T-cell (primary cell): ENCODE data around the gene CEP68. TPM values are rescaled to one million over a fixed set of nuclear protein-coding genes. Genes with fewer than 3 reads are reported as not detected.

Experiments
- ATAC-seq, 4 experiments: fragments of 200-7000 bp in 3 of 4; fragments of 150-1000 bp in 1 of 4; cut with Tn5 transposase; replicated peaks in 1 of 4; 1 replicate in 3 of 4; 2 replicates in 1 of 4; pipeline ENCODE4 v1.10.0; 2021; ENCODE audit warnings: moderate library complexity in 3 of 4, mild to moderate bottlenecking in 2 of 4, moderate number of reproducible peaks in 1 of 4
- CTCF ChIA-PET, 2 donors: fragments of 300-600 bp; sonication (Branson Sonifier 250); formaldehyde crosslinking; loops; one replicate each; lab custom pipeline; 2022; ENCODE audit warnings: antibody characterized with exemption in 2 of 2; lab: Charles Lee
- POLR2A ChIA-PET, 2 donors: fragments of 300-600 bp; sonication (Branson Sonifier 250); formaldehyde crosslinking; loops; one replicate each; lab custom pipeline; 2022; ENCODE audit warnings: antibody characterized with exemption in 2 of 2; lab: Charles Lee
- DNase-seq, 35 experiments: peaks; one replicate each; pipeline versions ENCODE4 v3.0.0 to v3.0.0-alpha.2; 2013 to 2023
- H3K27ac ChIP-seq: one replicate; pipeline ENCODE4 v1.5.1; 2013; ENCODE audit warnings: low read length
- H3K27me3 ChIP-seq, 2 experiments: replicated peaks in 1 of 2; 1 replicate in 1 of 2; 2 replicates in 1 of 2; pipeline versions ENCODE4 v1.6.1 to v1.7.0; 2013; ENCODE audit warnings: low read length in 1 of 2, mixed read lengths in 1 of 2; ENCODE audit not compliant: control insufficient read depth in 2 of 2, insufficient read depth in 2 of 2; ENCODE audit errors: extremely low read depth in 1 of 2
- H3K36me3 ChIP-seq, 2 donors: 1 replicate in 1 of 2; 2 replicates in 1 of 2; pipeline versions ENCODE4 v1.6.1 to v1.7.0; 2013; ENCODE audit warnings: low read length in 1 of 2; ENCODE audit not compliant: control insufficient read depth in 2 of 2, insufficient read depth in 1 of 2; ENCODE audit errors: extremely low read depth in 1 of 2
- H3K4me1 ChIP-seq, 2 experiments: 1 replicate in 1 of 2; 2 replicates in 1 of 2; pipeline versions ENCODE4 v1.6.1 to v1.7.0; 2013; ENCODE audit warnings: low read length in 2 of 2, mixed read lengths in 1 of 2; ENCODE audit not compliant: insufficient read depth in 2 of 2, control insufficient read depth in 1 of 2; ENCODE audit errors: extremely low read depth in 1 of 2
- H3K4me3 ChIP-seq, 2 donors: 1 replicate in 1 of 2; 2 replicates in 1 of 2; pipeline versions ENCODE4 v1.5.1 to v1.7.0; 2013; ENCODE audit warnings: mild to moderate bottlenecking in 2 of 2, low read length in 1 of 2, moderate library complexity in 1 of 2; ENCODE audit not compliant: control insufficient read depth in 1 of 2; ENCODE audit errors: extremely low read depth in 1 of 2
- H3K9me3 ChIP-seq: 2 replicates; pipeline ENCODE4 v1.7.0; 2013
- H3K27ac Mint-ChIP-seq, 2 donors: one replicate each; pipeline ENCODE4 v1.8.0; 2020 to 2021; ENCODE audit warnings: mild to moderate bottlenecking in 2 of 2, mixed read lengths in 2 of 2
- H3K27me3 Mint-ChIP-seq, 2 donors: one replicate each; pipeline ENCODE4 v1.8.0; 2021 to 2022; ENCODE audit warnings: mixed read lengths in 2 of 2
- H3K36me3 Mint-ChIP-seq: one replicate; pipeline ENCODE4 v1.8.0; 2021; ENCODE audit warnings: mixed read lengths
- H3K4me1 Mint-ChIP-seq, 3 donors: one replicate each; pipeline ENCODE4 v1.8.0; 2020 to 2022; ENCODE audit warnings: mixed read lengths in 3 of 3, mild to moderate bottlenecking in 1 of 3
- H3K4me3 Mint-ChIP-seq, 3 donors: one replicate each; pipeline ENCODE4 v1.8.0; 2020 to 2022; ENCODE audit warnings: mild to moderate bottlenecking in 3 of 3, mixed read lengths in 3 of 3, moderate library complexity in 3 of 3
- H3K9me3 Mint-ChIP-seq, 3 donors: one replicate each; pipeline ENCODE4 v1.8.0; 2020 to 2022; ENCODE audit warnings: mixed read lengths in 3 of 3
- WGBS: methylation state at CpG from one replicate; pipeline ENCODE4 v1.1.5; 2013; ENCODE audit warnings: missing lambda C conversion rate; ENCODE audit not compliant: insufficient coverage; 5-methylcytosine and 5-hydroxymethylcytosine counted together
- total RNA-seq, 35 experiments: library from RNA in 6 of 35; stranded (reverse) in 6 of 35; fragments of 120-200 nt in 1 of 35; gene quantifications; one replicate each; pipeline versions ENCODE4 v1.2.1 to v1.2.4 and lab custom pipeline; 2013 to 2026

Gene CEP68
- total RNA-seq, 5 donors from 2014 or later (not counting 1 experiment from before 2014, with no cell fraction given), result 24.1 to 41.4 (median 37.4) TPM

DNA sequence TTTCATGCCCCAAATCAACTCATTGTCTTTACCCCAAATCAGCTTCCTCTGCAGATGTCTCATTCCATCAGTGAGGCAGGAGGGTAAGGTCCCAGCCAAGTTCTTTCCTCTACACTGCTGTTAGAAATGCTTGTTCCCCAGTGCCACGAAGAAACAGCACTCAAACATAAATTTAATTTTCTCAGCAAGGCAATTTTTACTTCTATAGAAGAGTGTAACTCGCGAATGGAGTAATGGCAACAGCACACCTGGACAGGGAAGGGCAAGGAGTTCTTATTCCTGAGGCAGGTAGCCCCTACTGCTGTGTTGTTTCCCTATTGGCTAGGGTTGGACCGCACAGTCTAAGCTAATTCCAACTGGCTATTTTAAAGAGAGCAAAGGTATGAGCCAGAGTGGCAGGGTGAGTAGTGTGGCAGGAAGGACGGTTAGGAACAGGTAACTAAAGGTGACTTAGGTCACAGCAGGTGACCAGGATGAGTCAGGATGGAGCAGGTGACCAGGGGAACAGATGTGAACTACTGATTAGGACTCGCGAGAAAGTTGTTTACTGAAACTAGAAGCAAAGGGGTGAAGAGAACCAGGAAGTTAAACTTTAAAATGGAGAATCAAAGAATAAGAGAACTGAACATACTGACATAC, 12.0 kb upstream of the CEP68 start:
- Mint-ChIP-seq H3K4me3 (no peak overlapping the region), H3K36me3 (peaks cover 39% of the 10 kb centered on the region), H3K4me1 (peaks cover 7 to 13% (median 10%) of the 10 kb centered on the region in 3 donors), H3K27ac (peak overlapping the region in 1 of 2 donors; percentile 13), H3K9me3 (peaks cover 9 to 21% (median 10%) of the 10 kb centered on the region in 3 donors), H3K27me3 (no peaks in the 10 kb centered on the region)
- ChIA-PET POLR2A (interaction anchor here in 1 of 2 donors (0.6 kb wide), 1 partner anchor 65 kb away, joined by 4 read pairs; no protein-coding TSS in a partner anchor), CTCF (interaction anchor here in 1 of 2 donors (0.8 to 1.2 kb wide), 2 partner anchors 12 to 27 kb away, joined by 3 to 6 read pairs; no protein-coding TSS in a partner anchor)
- Histone ChIP-seq H3K36me3 (peaks cover 0 to 8% of the 10 kb centered on the region in 2 donors), H3K4me3 (no peak overlapping the region), H3K9me3 (no peaks in the 10 kb centered on the region), H3K4me1 (peaks cover 3 to 5% of the 10 kb centered on the region in 2 experiments), H3K27me3 (no peaks in the 10 kb centered on the region), H3K27ac (no peak overlapping the region)
- no peak for ATAC-seq
- WGBS, result 93% methylated on average over 4 of the region's 7 CpGs
- DNase-seq, result no peak

DNA sequence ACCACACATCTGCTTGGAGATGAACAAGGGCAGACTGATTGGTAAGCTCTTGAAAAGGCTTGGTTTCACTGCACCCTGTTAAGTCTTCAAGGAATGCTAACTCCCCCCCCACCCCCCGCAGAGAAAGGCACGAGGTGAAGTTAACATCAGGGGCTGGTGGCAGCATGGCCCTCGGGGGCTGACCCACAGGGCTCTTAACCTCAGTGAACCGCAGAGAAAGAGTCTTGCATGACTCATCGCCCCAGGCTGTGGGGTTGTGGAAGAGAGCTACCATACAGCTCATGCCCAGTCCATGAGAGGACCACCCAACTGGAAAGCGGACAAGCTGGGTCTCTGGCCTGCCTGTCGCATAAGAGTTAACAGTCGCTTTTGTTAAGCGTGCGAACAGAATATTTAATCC, 10.6 kb upstream of the CEP68 start:
- CTCF ChIA-PET, result interaction anchor here in 1 of 2 donors (1.3 kb wide), 1 partner anchor 10 kb away, joined by 5 read pairs; the partner anchor contains the start of gene CEP68
- ATAC-seq, result no peak

DNA sequence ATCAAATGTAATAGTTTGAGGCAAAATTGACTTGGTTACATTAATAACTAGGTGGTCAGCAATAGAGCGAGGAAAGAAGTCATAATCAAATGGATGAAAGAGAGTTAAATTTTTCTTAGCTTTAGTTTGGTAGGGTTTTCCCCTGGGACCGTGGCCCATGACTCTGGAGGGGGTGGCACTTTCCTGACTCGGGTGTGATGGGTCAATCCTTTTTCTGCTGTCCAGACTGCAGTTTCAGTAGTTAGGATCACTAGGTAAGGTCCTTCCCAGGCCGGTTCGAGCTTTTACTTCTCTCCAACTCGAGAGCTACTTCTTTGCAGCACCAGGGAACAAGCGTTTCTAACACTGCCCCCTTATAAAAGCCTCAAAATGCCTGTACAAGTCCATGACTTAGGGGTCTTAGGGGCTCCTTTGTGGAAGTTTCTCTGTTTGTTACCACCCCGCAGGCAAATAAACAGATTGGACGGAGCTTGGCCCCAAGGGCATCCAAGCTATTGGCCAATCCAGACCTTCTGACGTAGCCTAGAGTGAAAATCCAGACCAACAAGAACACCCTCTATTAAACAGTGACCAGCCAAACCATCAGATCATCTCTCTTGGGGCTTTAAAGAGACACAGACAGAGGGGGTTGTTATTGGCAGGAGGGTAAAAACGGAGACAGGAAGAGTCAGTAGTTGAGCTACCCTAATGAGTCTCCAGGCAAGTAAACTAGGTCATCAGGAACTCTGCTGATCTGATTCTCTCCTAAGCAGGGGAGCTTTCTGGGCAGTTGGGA, 9.4 kb upstream of the CEP68 start:
- ChIA-PET CTCF (interaction anchor here in 1 of 2 donors (0.6 to 1.6 kb wide), 3 partner anchors 9 to 719 kb away, joined by 3 to 5 read pairs (median 3); partner anchors contain the start of gene CEP68), POLR2A (no interaction called here)
- H3K36me3 ChIP-seq, result peaks cover 0 to 8% of the 10 kb centered on the region in 2 donors
- no peak for ATAC-seq
- no peak for DNase-seq
- no peak overlapping the region for H3K4me3 ChIP-seq
- Mint-ChIP-seq H3K9me3 (peaks cover 9 to 21% (median 10%) of the 10 kb centered on the region in 3 donors), H3K4me3 (no peak overlapping the region), H3K27me3 (no peaks in the 10 kb centered on the region), H3K27ac (no peak overlapping the region), H3K36me3 (peaks cover 40% of the 10 kb centered on the region), H3K4me1 (peaks cover 0 to 5% (median 0%) of the 10 kb centered on the region in 3 donors)
- WGBS, result 93% methylated on average over 8 of the region's 11 CpGs
- H3K9me3 ChIP-seq, result no peaks in the 10 kb centered on the region
- no peaks in the 10 kb centered on the region for H3K4me1 ChIP-seq
- H3K27ac ChIP-seq, result no peak overlapping the region
- no peaks in the 10 kb centered on the region for H3K27me3 ChIP-seq

More for the DNA sequence above, 10.6 kb upstream of the CEP68 start:
- no peaks in the 10 kb centered on the region for H3K9me3 ChIP-seq
- H3K27ac ChIP-seq, result no peak overlapping the region
- no peak overlapping the region for H3K4me3 ChIP-seq
- H3K4me3 Mint-ChIP-seq, result no peak overlapping the region
- POLR2A ChIA-PET, result no interaction called here
- 95% methylated on average over 3 of the region's 10 CpGs for WGBS
- H3K36me3 ChIP-seq, result peaks cover 0 to 8% of the 10 kb centered on the region in 2 donors
- peaks cover under 1 to 1% (median 1%) of the 10 kb centered on the region in 3 donors for H3K4me1 Mint-ChIP-seq
- no peak for DNase-seq
- H3K27me3 Mint-ChIP-seq, result no peaks in the 10 kb centered on the region
- H3K27ac Mint-ChIP-seq, result no peak overlapping the region
- H3K4me1 ChIP-seq, result peaks cover 0 to under 1% of the 10 kb centered on the region in 2 experiments
- H3K9me3 Mint-ChIP-seq, result peaks cover 9 to 21% (median 10%) of the 10 kb centered on the region in 3 donors
- H3K36me3 Mint-ChIP-seq, result peaks cover 39% of the 10 kb centered on the region
- no peaks in the 10 kb centered on the region for H3K27me3 ChIP-seq

DNA sequence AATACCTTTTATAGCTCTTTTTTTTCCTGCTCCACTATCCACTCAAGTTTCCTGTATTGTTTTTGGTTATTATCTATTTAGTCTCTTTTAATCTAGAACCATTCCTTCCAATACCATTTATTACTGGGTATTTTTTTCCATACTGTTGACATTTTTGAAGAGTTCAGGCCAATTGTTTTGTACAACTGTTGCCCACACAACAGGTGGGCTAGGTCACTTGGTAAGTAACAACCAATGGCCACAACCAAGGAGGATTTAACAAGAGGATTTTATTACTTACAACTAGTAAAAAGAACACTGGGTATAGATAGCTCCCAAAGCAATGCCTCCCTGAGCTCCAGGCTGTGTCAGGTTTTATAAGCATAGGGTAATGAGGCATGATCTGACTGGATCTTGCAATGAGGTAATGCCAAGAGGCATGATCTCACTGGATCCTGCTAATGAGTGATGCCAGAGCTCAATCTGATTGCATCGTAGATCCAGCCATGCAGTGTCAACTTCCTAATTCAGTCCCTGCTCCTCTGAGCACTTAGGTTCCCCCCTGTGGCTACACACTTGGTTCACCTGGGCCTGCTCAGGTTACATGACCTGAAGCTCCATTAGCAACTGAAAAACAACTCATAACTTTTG, 7.1 kb upstream of the CEP68 start:
- Mint-ChIP-seq H3K27me3 (no peaks in the 10 kb centered on the region), H3K4me3 (no peak overlapping the region), H3K36me3 (peaks cover 33% of the 10 kb centered on the region), H3K4me1 (peaks cover 15 to 22% (median 18%) of the 10 kb centered on the region in 3 donors), H3K9me3 (peaks cover 7 to 19% (median 9%) of the 10 kb centered on the region in 3 donors), H3K27ac (no peak overlapping the region)
- WGBS, result 100% methylated on average over 1 of the region's 1 CpG
- H3K36me3 ChIP-seq, result peaks cover 0 to 7% of the 10 kb centered on the region in 2 donors
- DNase-seq (no peak), ATAC-seq (no peak)
- peaks cover 10 to 15% of the 10 kb centered on the region in 2 experiments for H3K4me1 ChIP-seq
- H3K27me3 ChIP-seq, result no peaks in the 10 kb centered on the region
- H3K27ac ChIP-seq, result no peak overlapping the region
- H3K9me3 ChIP-seq, result no peaks in the 10 kb centered on the region
- CTCF ChIA-PET, result interaction anchor here in 1 of 2 donors (0.5 kb wide), 1 partner anchor 777 kb away, joined by 4 read pairs; no protein-coding TSS in a partner anchor
- POLR2A ChIA-PET, result no interaction called here
- no peak overlapping the region for H3K4me3 ChIP-seq

DNA sequence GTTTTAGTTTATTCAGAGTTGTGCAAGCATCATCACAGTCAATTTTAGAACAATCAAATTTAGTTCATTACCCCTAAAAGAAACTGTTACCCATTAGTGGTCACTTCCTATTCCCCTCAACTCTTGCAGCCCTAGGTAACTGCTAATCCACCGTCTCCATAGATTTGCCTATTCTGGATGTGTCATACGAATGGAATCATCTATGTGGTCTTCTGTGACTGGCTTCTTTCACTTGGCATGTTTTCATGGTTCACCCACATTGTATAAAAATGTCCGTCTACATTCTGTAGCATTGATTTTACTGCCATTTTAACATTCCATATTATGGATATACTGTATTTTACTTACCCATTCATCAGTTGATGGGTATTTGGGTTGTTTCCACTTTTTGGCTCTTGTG, 5.3 kb upstream of the CEP68 start:
- Mint-ChIP-seq H3K36me3 (peaks cover 15% of the 10 kb centered on the region), H3K27ac (no peak overlapping the region), H3K9me3 (peaks cover 0 to 4% (median 0%) of the 10 kb centered on the region in 3 donors), H3K4me1 (peaks cover 32 to 39% (median 35%) of the 10 kb centered on the region in 3 donors), H3K4me3 (no peak overlapping the region), H3K27me3 (no peaks in the 10 kb centered on the region)
- 100% methylated on average over 1 of the region's 3 CpGs for WGBS
- H3K4me3 ChIP-seq, result no peak overlapping the region
- ChIA-PET CTCF (interaction anchor here (0.5 to 0.6 kb wide), 3 partner anchors 25 to 482 kb away, joined by 3 read pairs; no protein-coding TSS in a partner anchor), POLR2A (interaction anchor here in 1 of 2 donors (0.6 kb wide), 1 partner anchor 284 kb away, joined by 4 read pairs; no protein-coding TSS in a partner anchor)
- peaks cover 10 to 32% of the 10 kb centered on the region in 2 experiments for H3K4me1 ChIP-seq
- H3K36me3 ChIP-seq, result no peaks in the 10 kb centered on the region
- no peaks in the 10 kb centered on the region for H3K27me3 ChIP-seq
- no peaks in the 10 kb centered on the region for H3K9me3 ChIP-seq
- H3K27ac ChIP-seq, result no peak overlapping the region
- ATAC-seq, result no peak
- no peak for DNase-seq
